Left lung (tissue), 10 donors: Measurements from ENCODE around the gene ALDOA. TPM values are rescaled to one million over a fixed set of nuclear protein-coding genes. Genes with fewer than 3 reads are reported as not detected.

ENCODE experiments used
- ATAC-seq: fragments of 200-7000 bp; cut with Tn5 transposase; one replicate; pipeline ENCODE4 v1.9.1; 2020; ENCODE audit warnings: moderate library complexity
- DNase-seq, 4 donors: peaks; one replicate each; pipeline ENCODE4 v3.0.0-alpha.2; 2013 to 2020
- H3K27ac ChIP-seq, 2 donors: fragments of 200-600 bp; sonication (generic) in 1 of 2; one replicate each; pipeline versions ENCODE4 v1.5.0 to v1.8.0; 2020 to 2021
- H3K27me3 ChIP-seq, 2 donors: fragments of 200-600 bp; sonication (generic) in 1 of 2; one replicate each; pipeline versions ENCODE4 v1.5.0 to v1.8.0; 2020 to 2021
- H3K36me3 ChIP-seq, 2 donors: fragments of 200-600 bp; sonication (generic) in 1 of 2; one replicate each; pipeline versions ENCODE4 v1.5.0 to v1.8.0; 2020 to 2021
- H3K4me1 ChIP-seq, 2 donors: fragments of 200-600 bp; one replicate each; pipeline ENCODE4 v1.8.0; 2021
- H3K4me3 ChIP-seq, 2 donors: fragments of 200-600 bp; sonication (generic) in 1 of 2; one replicate each; pipeline versions ENCODE4 v1.5.0 to v1.8.0; 2020 to 2021; ENCODE audit warnings: mild to moderate bottlenecking in 1 of 2
- H3K9me3 ChIP-seq, 2 donors: fragments of 200-600 bp; sonication (generic) in 1 of 2; one replicate each; pipeline versions ENCODE4 v1.5.0 to v1.8.0; 2020 to 2021
- CTCF ChIP-seq, 2 donors: fragments of 200-600 bp; sonication (generic) in 1 of 2; IDR thresholded peaks; one replicate each; pipeline versions ENCODE4 v1.5.0 to v1.8.0; 2021; ENCODE audit warnings: antibody characterized with exemption in 2 of 2
- intact Hi-C, 2 donors: fragments of 100-400 bp; cut with DNase I; formaldehyde crosslinking; loops; one replicate each; pipeline versions ENCODE4 v1.11.2 to v1.14.2; 2022
- polyA plus RNA-seq, 6 donors: library from polyadenylated mRNA; unstranded; fragments of 120-200 nt; gene quantifications; one replicate each; pipeline ENCODE4 v1.2.1, GENCODE V29; 2013; ENCODE audit not compliant: insufficient read length in 6 of 6
- total RNA-seq, 2 donors: library from RNA; stranded (reverse); fragmentation: NEBNext Ultra II Directional; extraction: Animal tissue kit (Norgen Biotek cat#: 25700); gene quantifications; one replicate each; pipeline ENCODE4 v1.2.1, GENCODE V29; 2021
- donor health status: DM: no; HTN: yes; CAD: no.
- donor health status: DM: no; HTN: no; CAD: no.

The ALDOA gene
- total and polyA plus RNA-seq, 8 donors: 299 to 1,105 (median 379) TPM

- TF ChIP-seq CTCF (IDR thresholded peaks at IDR 0.05): no peak
- ATAC-seq (no peak), DNase-seq (no peak)
- no peaks in the 10 kb centered on the region for H3K9me3 ChIP-seq
- no peak overlapping the region for H3K27ac ChIP-seq
- intact Hi-C loops: no loop called here
- no peaks in the 10 kb centered on the region for H3K27me3 ChIP-seq
- no peak overlapping the region for H3K4me3 ChIP-seq
- peaks cover 1 to 38% of the 10 kb centered on the region in 2 donors for H3K4me1 ChIP-seq
- peaks cover 0 to 80% of the 10 kb centered on the region in 2 donors for H3K36me3 ChIP-seq
These were observed 51.0 kb downstream of the ALDOA start for GRCh38 chr16:30116291-30117207.

GRCh38 chr16:30117768-30118167 is 52.2 kb downstream of the ALDOA start:
- Histone ChIP-seq H3K4me1 (peaks cover 4 to 50% of the 10 kb centered on the region in 2 donors), H3K27ac (no peak overlapping the region), H3K4me3 (no peak overlapping the region), H3K36me3 (peaks cover 0 to 70% of the 10 kb centered on the region in 2 donors), H3K9me3 (no peaks in the 10 kb centered on the region), H3K27me3 (no peaks in the 10 kb centered on the region)
- intact Hi-C loops: no loop called here
- ATAC-seq (no peak), DNase-seq (no peak)
- TF ChIP-seq CTCF (IDR thresholded peaks at IDR 0.05): no peak

- no peak overlapping the region for H3K4me3 ChIP-seq
- H3K27ac ChIP-seq: peak overlapping the region in 1 of 2 donors; percentile 87
- no peak for DNase-seq
- H3K27me3 ChIP-seq: no peaks in the 10 kb centered on the region
- H3K9me3 ChIP-seq: no peaks in the 10 kb centered on the region
- TF ChIP-seq CTCF (IDR thresholded peaks at IDR 0.05): no peak
- intact Hi-C loops: no loop called here
- H3K4me1 ChIP-seq: peaks cover 7 to 41% of the 10 kb centered on the region in 2 donors
- H3K36me3 ChIP-seq: peaks cover 0 to 58% of the 10 kb centered on the region in 2 donors
- ATAC-seq: no peak
These were observed 53.9 kb downstream of the ALDOA start for GRCh38 chr16:30119428-30119827.

Other genes starting within 250 kb of the ALDOA start
- 10 to 100 TPM; 16.4 to 23.1 TPM for gene PAGR1, start 249.6 kb upstream of the ALDOA start, total RNA-seq
- gene PAGR1, start 249.6 kb upstream of the ALDOA start, polyA plus RNA-seq: 10 to 100 TPM; 27.5 to 40.6 (median 30.6) TPM
- gene MVP, start 245.3 kb upstream of the ALDOA start, total RNA-seq: 100 to 1,000 TPM; 236 to 280 TPM
- gene MVP, start 245.3 kb upstream of the ALDOA start, polyA plus RNA-seq: 10 to 100 TPM; 12.5 to 22.8 (median 16.8) TPM
- gene CDIPT, start 202.5 kb upstream of the ALDOA start, total RNA-seq: 10 to 100 TPM; 69.5 to 84.8 TPM
- gene CDIPT, start 202.5 kb upstream of the ALDOA start, polyA plus RNA-seq: 10 to 100 TPM; 72.5 to 80.5 (median 78.3) TPM
- 10 to 100 TPM in 1 of 2 donors, 1 to 10 TPM in 1; 7.7 to 30.2 TPM for gene SEZ6L2, start 166.2 kb upstream of the ALDOA start, total RNA-seq
- gene SEZ6L2, start 166.2 kb upstream of the ALDOA start, polyA plus RNA-seq: 1 to 10 TPM; 4.9 to 6.3 (median 5.7) TPM
- gene ASPHD1, start 165.3 kb upstream of the ALDOA start, total RNA-seq: 10 to 100 TPM in 1 of 2 donors, 1 to 10 TPM in 1; 3.6 to 15.6 TPM
- gene ASPHD1, start 165.3 kb upstream of the ALDOA start, polyA plus RNA-seq: under 1 TPM; 0.42 to 0.66 (median 0.61) TPM
- 10 to 100 TPM; 14.8 to 20.9 TPM for gene KCTD13, start 139.5 kb upstream of the ALDOA start, total RNA-seq
- gene KCTD13, start 139.5 kb upstream of the ALDOA start, polyA plus RNA-seq: 10 to 100 TPM; 18.3 to 24.2 (median 21.3) TPM
- 100 to 1,000 TPM; 122 to 154 TPM for gene TMEM219, start 103.7 kb upstream of the ALDOA start, total RNA-seq
- 100 to 1,000 TPM; 103 to 128 (median 114) TPM for gene TMEM219, start 103.7 kb upstream of the ALDOA start, polyA plus RNA-seq
- 10 to 100 TPM; 61.4 to 64.5 TPM for gene TAOK2, start 91.9 kb upstream of the ALDOA start, total RNA-seq
- 10 to 100 TPM; 47.5 to 71.4 (median 55.0) TPM for gene TAOK2, start 91.9 kb upstream of the ALDOA start, polyA plus RNA-seq
- 10 to 100 TPM; 14.4 to 17.4 TPM for gene HIRIP3, start 70.1 kb upstream of the ALDOA start, total RNA-seq
- gene HIRIP3, start 70.1 kb upstream of the ALDOA start, polyA plus RNA-seq: 10 to 100 TPM; 17.8 to 20.7 (median 18.3) TPM
- gene INO80E, start 69.5 kb upstream of the ALDOA start, total RNA-seq: 10 to 100 TPM; 55.5 to 59.6 TPM
- gene INO80E, start 69.5 kb upstream of the ALDOA start, polyA plus RNA-seq: 10 to 100 TPM; 42.1 to 59.3 (median 47.5) TPM
- 1 to 10 TPM; 2.5 to 2.7 TPM for gene DOC2A, start 54.7 kb upstream of the ALDOA start, total RNA-seq
- gene DOC2A, start 54.7 kb upstream of the ALDOA start, polyA plus RNA-seq: 1 to 10 TPM in 5 of 6 donors, under 1 TPM in 1; 0.77 to 5.1 (median 3.2) TPM
- not detected for gene C16orf92, start 42.6 kb upstream of the ALDOA start, total RNA-seq
- not detected for gene C16orf92, start 42.6 kb upstream of the ALDOA start, polyA plus RNA-seq
- gene TLCD3B, start 34.5 kb upstream of the ALDOA start, total RNA-seq: under 1 TPM in 1 of 2 donors, not detected in 1; 0.29 TPM
- gene TLCD3B, start 34.5 kb upstream of the ALDOA start, polyA plus RNA-seq: 1 to 10 TPM in 3 of 6 donors, under 1 TPM in 3; 0.28 to 1.4 (median 0.96) TPM
- 10 to 100 TPM; 82.5 to 89.8 TPM for gene PPP4C, start 10.2 kb downstream of the ALDOA start, total RNA-seq
- gene PPP4C, start 10.2 kb downstream of the ALDOA start, polyA plus RNA-seq: 10 to 100 TPM; 62.0 to 80.8 (median 74.1) TPM
- gene TBX6, start 26.2 kb downstream of the ALDOA start, total RNA-seq: 1 to 10 TPM; 1.6 TPM
- 1 to 10 TPM in 5 of 6 donors, under 1 TPM in 1; 0.79 to 1.9 (median 1.8) TPM for gene TBX6, start 26.2 kb downstream of the ALDOA start, polyA plus RNA-seq
- gene YPEL3, start 30.5 kb downstream of the ALDOA start, total RNA-seq: 10 to 100 TPM; 57.5 to 79.5 TPM
- 10 to 100 TPM; 48.8 to 69.3 (median 53.6) TPM for gene YPEL3, start 30.5 kb downstream of the ALDOA start, polyA plus RNA-seq
- 1 to 10 TPM; 5.6 to 9.0 TPM for gene GDPD3, start 47.8 kb downstream of the ALDOA start, total RNA-seq
- 10 to 100 TPM; 11.8 to 20.3 (median 18.2) TPM for gene GDPD3, start 47.8 kb downstream of the ALDOA start, polyA plus RNA-seq
- 10 to 100 TPM; 70.1 to 95.1 TPM for gene MAPK3, start 57.5 kb downstream of the ALDOA start, total RNA-seq
- 100 to 1,000 TPM in 5 of 6 donors, 10 to 100 TPM in 1; 99.0 to 114 (median 106) TPM for gene MAPK3, start 57.5 kb downstream of the ALDOA start, polyA plus RNA-seq
- 100 to 1,000 TPM in 1 of 2 donors, 10 to 100 TPM in 1; 29.3 to 172 TPM for gene CORO1A, start 117.8 kb downstream of the ALDOA start, total RNA-seq
- gene CORO1A, start 117.8 kb downstream of the ALDOA start, polyA plus RNA-seq: 10 to 100 TPM; 16.0 to 24.4 (median 17.9) TPM
- 100 to 1,000 TPM in 1 of 2 donors, 10 to 100 TPM in 1; 59.3 to 101 TPM for gene BOLA2B, start 127.9 kb downstream of the ALDOA start, total RNA-seq
- 10 to 100 TPM; 12.0 to 30.4 (median 22.3) TPM for gene BOLA2B, start 127.9 kb downstream of the ALDOA start, polyA plus RNA-seq
- 10 to 100 TPM; 21.5 to 25.5 TPM for gene SLX1A, start 128.1 kb downstream of the ALDOA start, total RNA-seq
- 10 to 100 TPM; 20.6 to 31.0 (median 23.1) TPM for gene SLX1A, start 128.1 kb downstream of the ALDOA start, polyA plus RNA-seq
- gene SULT1A3, start 133.5 kb downstream of the ALDOA start, total RNA-seq: 10 to 100 TPM; 19.7 to 29.3 TPM
- 10 to 100 TPM in 4 of 6 donors, 1 to 10 TPM in 2; 6.4 to 13.7 (median 11.4) TPM for gene SULT1A3, start 133.5 kb downstream of the ALDOA start, polyA plus RNA-seq
- 10 to 100 TPM; 13.6 to 27.0 TPM for gene NPIPB13, start 182.7 kb downstream of the ALDOA start, total RNA-seq
- gene NPIPB13, start 182.7 kb downstream of the ALDOA start, polyA plus RNA-seq: 10 to 100 TPM; 11.0 to 32.6 (median 28.8) TPM